A673 (cell line): Measurements from ENCODE around the gene TOR2A.

Experiments
- CTCF ChIP-seq: fragments of 300-800, 200-600 bp; sonication (generic); conservative IDR thresholded peaks from 2 replicates; pipeline ENCODE4 v1.5.1; 2017; ENCODE audit warnings: low read depth, mild to moderate bottlenecking, antibody characterized with exemption, low read length, moderate library complexity, mixed read lengths
- EZH2 ChIP-seq: fragments of 200-600 bp; sonication (generic); IDR thresholded peaks from 2 replicates; pipeline ENCODE4 v1.6.1; 2017; ENCODE audit warnings: borderline replicate concordance, low read depth, mild to moderate bottlenecking, mixed read lengths, antibody characterized with exemption, low read length; ENCODE audit not compliant: poor library complexity, severe bottlenecking

- TF ChIP-seq CTCF (no peak), EZH2 (no peak)
Observed at GRCh38 chr9:127767410-127767809, 32.3 kb upstream of the TOR2A start.
